Neural cell (in vitro differentiated cells): ENCODE measurements around the gene RSRC1. TPM values are rescaled to one million over a fixed set of nuclear protein-coding genes. Genes with fewer than 3 reads are reported as not detected.

Experiments used
- H2AFZ ChIP-seq: fragments of 200-600, 300-800 bp; sonication (generic), shearing (Covaris generic); 2 replicates; pipeline ENCODE4 v1.6.0; 2014; ENCODE audit warnings: low read depth, mild to moderate bottlenecking, antibody characterized with exemption, low read length, moderate library complexity
- H3F3A ChIP-seq: fragments of 200-600 bp; shearing (Covaris generic); 2 replicates; pipeline ENCODE4 v1.6.1; 2016; ENCODE audit warnings: mild to moderate bottlenecking, moderate library complexity, mixed read lengths, antibody characterized with exemption, low read length; ENCODE audit not compliant: insufficient read depth, poor library complexity, severe bottlenecking
- H3K27ac ChIP-seq: fragments of 200-600, 300-800 bp; sonication (generic), shearing (Covaris generic); 2 replicates; pipeline ENCODE4 v1.5.1; 2014; ENCODE audit warnings: mild to moderate bottlenecking, low read length, moderate library complexity
- H3K27me3 ChIP-seq: fragments of 300-800, 200-600 bp; sonication (generic), shearing (Covaris generic); 2 replicates; pipeline ENCODE4 v1.6.0; 2014; ENCODE audit warnings: mild to moderate bottlenecking, low read depth, low read length, moderate library complexity; ENCODE audit not compliant: insufficient read depth
- H3K36me3 ChIP-seq: fragments of 300-800, 200-600 bp; sonication (generic), shearing (Covaris generic); 2 replicates; pipeline ENCODE4 v1.5.1; 2014; ENCODE audit warnings: mild to moderate bottlenecking, antibody characterized with exemption, low read length, moderate library complexity; ENCODE audit not compliant: insufficient read depth
- H3K4me2 ChIP-seq: fragments of 300-800, 200-600 bp; sonication (generic), shearing (Covaris generic); 2 replicates; pipeline ENCODE4 v1.6.0; 2014; ENCODE audit warnings: mild to moderate bottlenecking, low read length
- H3K4me3 ChIP-seq: fragments of 300-800, 200-600 bp; sonication (generic), shearing (Covaris generic); 2 replicates; pipeline ENCODE4 v1.5.1; 2014; ENCODE audit warnings: mild to moderate bottlenecking, low read length, moderate library complexity
- H3K79me2 ChIP-seq: fragments of 200-600 bp; shearing (Covaris generic); replicated peaks from 2 replicates; pipeline ENCODE4 v1.6.0; 2014; ENCODE audit warnings: mild to moderate bottlenecking, low read length, moderate library complexity; ENCODE audit not compliant: insufficient read depth
- H3K9ac ChIP-seq: fragments of 300-800, 200-600 bp; sonication (generic), shearing (Covaris generic); 2 replicates; pipeline ENCODE4 v1.6.1; 2016; ENCODE audit warnings: mild to moderate bottlenecking, low read length, mixed read lengths
- H3K9me2 ChIP-seq: fragments of 200-600 bp; shearing (Covaris generic); 2 replicates; pipeline ENCODE4 v1.6.1; 2016; ENCODE audit warnings: mild to moderate bottlenecking, low read length, mixed read lengths; ENCODE audit not compliant: insufficient read depth
- H3K9me3 ChIP-seq: fragments of 200-600, 300-800 bp; sonication (generic), shearing (Covaris generic); 2 replicates; pipeline ENCODE4 v1.6.1; 2016; ENCODE audit warnings: mild to moderate bottlenecking, mixed run types, low read length, moderate library complexity, mixed read lengths
- H4K20me1 ChIP-seq: fragments of 200-600 bp; shearing (Covaris generic); 2 replicates; pipeline ENCODE4 v1.6.1; 2016; ENCODE audit warnings: mild to moderate bottlenecking, mixed run types; ENCODE audit not compliant: insufficient read depth
- EZH2 ChIP-seq: fragments of 200-600, 300-800 bp; shearing (Covaris generic), sonication (generic); IDR thresholded peaks from 2 replicates; pipeline ENCODE4 v1.6.1; 2014; ENCODE audit warnings: antibody characterized with exemption, low read length, borderline replicate concordance, mild to moderate bottlenecking; ENCODE audit not compliant: insufficient read depth, poor library complexity, severe bottlenecking
- MXI1 ChIP-seq: fragments of 450-650 bp; conservative IDR thresholded peaks from 2 replicates; pipeline ENCODE4 v1.6.1; 2014; ENCODE audit warnings: antibody characterized with exemption, mild to moderate bottlenecking; ENCODE audit not compliant: poor library complexity, severe bottlenecking
- POLR2AphosphoS5 ChIP-seq: IDR thresholded peaks from 2 replicates; pipeline ENCODE4 v1.6.1; 2012
- RAD21 ChIP-seq: fragments of 450-650 bp; conservative IDR thresholded peaks from 2 replicates; pipeline ENCODE4 v1.6.1; 2014; ENCODE audit warnings: antibody characterized with exemption, mild to moderate bottlenecking, moderate library complexity
- SMC3 ChIP-seq: fragments of 450-650 bp; conservative IDR thresholded peaks from 2 replicates; pipeline ENCODE4 v1.6.1; 2014; ENCODE audit warnings: antibody characterized with exemption, mild to moderate bottlenecking, moderate library complexity; ENCODE audit not compliant: poor library complexity
- TAF1 ChIP-seq: IDR thresholded peaks from 2 replicates; pipeline ENCODE4 v1.6.1; 2012; ENCODE audit warnings: low read depth
- polyA plus RNA-seq: library from polyadenylated mRNA; depleted of rRNA; stranded (reverse); fragments of >200 nt; gene quantifications from 2 replicates; pipeline ENCODE4 v1.2.3, GENCODE V29; 2014
- TF ChIP-seq, protein P1 (sequence below): IDR thresholded peaks from 2 replicates; pipeline ENCODE4 v1.6.1; 2012; ENCODE audit warnings: borderline replicate concordance

The RSRC1 gene
- polyA plus RNA-seq, 1 donor from 2014 or later, result 28.1 TPM

DNA sequence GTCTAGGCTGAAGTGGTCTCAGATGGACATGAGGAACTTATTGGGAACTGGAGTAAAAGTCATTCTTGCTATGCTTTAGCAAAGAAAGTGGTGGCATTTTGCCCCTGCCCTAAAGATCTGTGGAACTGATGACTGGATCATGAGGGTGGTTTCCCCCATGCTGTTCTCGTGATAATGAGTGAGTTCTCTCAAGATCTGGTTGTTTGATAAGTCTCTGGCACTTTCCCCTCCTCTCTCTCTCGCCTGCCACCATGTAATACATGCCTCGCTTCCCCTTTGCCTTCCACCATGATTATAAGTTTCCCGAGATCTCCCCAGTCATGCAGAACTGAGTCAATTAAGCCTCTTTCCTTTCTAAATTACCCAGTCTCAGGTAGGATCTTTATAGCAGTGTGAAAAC, 449.6 kb downstream of the RSRC1 start:
- Histone ChIP-seq H3K36me3 (no peaks in the 10 kb centered on the region), H3K4me3 (no peak overlapping the region), H3K4me2 (no peak overlapping the region), H3K9me3 (no peaks in the 10 kb centered on the region), H3K27ac (no peak overlapping the region), H2AFZ (no peak overlapping the region), H3F3A (no peaks in the 10 kb centered on the region), H4K20me1 (no peaks in the 10 kb centered on the region), H3K27me3 (no peaks in the 10 kb centered on the region), H3K9me2 (no peaks in the 10 kb centered on the region), H3K9ac (no peak overlapping the region), H3K79me2 (no peaks in the 10 kb centered on the region)
- TF ChIP-seq TAF1 (no peak), MXI1 (no peak), POLR2AphosphoS5 (no peak)

DNA sequence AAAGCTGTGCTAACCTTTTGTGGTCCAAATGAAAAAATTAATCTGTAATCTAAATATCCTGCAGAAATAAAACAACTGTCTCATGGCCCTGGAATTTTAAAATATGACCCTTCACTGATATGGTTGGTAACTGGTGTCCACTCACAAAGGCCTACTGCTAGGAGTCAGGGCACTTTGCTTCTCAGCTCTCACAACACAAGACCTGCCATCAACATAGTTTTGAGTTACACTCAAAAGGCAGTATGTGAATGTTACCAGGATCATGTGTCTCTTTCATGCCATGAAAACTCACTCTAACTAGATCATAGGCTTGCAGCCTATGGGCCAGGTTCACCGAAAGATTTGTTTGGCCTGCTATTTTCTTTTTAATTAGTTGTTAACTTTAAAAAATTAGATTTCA, 451.1 kb downstream of the RSRC1 start:
- no peaks in the 10 kb centered on the region for H4K20me1 ChIP-seq
- no peaks in the 10 kb centered on the region for H3F3A ChIP-seq
- TF ChIP-seq RAD21 (no peak), SMC3 (no peak), TAF1 (no peak), MXI1 (no peak), EZH2 (no peak), POLR2AphosphoS5 (no peak)
- no peak overlapping the region for H2AFZ ChIP-seq
- H3K27me3 ChIP-seq, result no peaks in the 10 kb centered on the region
- H3K9me3 ChIP-seq, result no peaks in the 10 kb centered on the region
- H3K9ac ChIP-seq, result no peak overlapping the region
- no peaks in the 10 kb centered on the region for H3K79me2 ChIP-seq
- no peaks in the 10 kb centered on the region for H3K36me3 ChIP-seq
- H3K4me2 ChIP-seq, result no peak overlapping the region
- no peak overlapping the region for H3K4me3 ChIP-seq
- H3K9me2 ChIP-seq, result no peaks in the 10 kb centered on the region
- H3K27ac ChIP-seq, result no peak overlapping the region

DNA sequence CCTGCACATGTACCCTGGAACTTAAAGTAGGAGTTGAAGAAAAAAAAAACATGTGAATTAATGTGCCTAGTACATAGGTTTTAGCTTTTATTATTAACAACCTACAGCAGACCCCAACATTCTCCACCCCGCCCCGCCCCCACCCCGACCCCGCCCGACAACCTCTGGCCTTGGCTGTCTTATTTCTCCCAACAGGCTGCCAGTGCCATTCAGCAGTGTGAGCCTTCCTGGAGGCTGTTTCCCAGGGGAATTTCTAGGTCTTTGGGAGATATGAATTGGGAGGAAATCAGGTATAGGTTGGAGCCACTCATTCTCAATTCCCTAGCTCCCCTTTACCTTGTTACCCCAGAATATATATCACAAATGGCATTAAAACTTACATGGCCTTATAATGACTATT, 452.8 kb downstream of the RSRC1 start:
- no peaks in the 10 kb centered on the region for H3K27me3 ChIP-seq
- H3K9me2 ChIP-seq, result no peaks in the 10 kb centered on the region
- H4K20me1 ChIP-seq, result no peaks in the 10 kb centered on the region
- H3K9ac ChIP-seq, result no peak overlapping the region
- H3K79me2 ChIP-seq, result no peaks in the 10 kb centered on the region
- H3K9me3 ChIP-seq, result no peaks in the 10 kb centered on the region
- no peak overlapping the region for H3K4me3 ChIP-seq
- no peak overlapping the region for H2AFZ ChIP-seq
- no peaks in the 10 kb centered on the region for H3F3A ChIP-seq
- H3K36me3 ChIP-seq, result no peaks in the 10 kb centered on the region
- no peak overlapping the region for H3K4me2 ChIP-seq
- no peak overlapping the region for H3K27ac ChIP-seq
- no peak for TF ChIP-seq TAF1
- TF ChIP-seq EZH2, result no peak
- TF ChIP-seq, protein P1, sequence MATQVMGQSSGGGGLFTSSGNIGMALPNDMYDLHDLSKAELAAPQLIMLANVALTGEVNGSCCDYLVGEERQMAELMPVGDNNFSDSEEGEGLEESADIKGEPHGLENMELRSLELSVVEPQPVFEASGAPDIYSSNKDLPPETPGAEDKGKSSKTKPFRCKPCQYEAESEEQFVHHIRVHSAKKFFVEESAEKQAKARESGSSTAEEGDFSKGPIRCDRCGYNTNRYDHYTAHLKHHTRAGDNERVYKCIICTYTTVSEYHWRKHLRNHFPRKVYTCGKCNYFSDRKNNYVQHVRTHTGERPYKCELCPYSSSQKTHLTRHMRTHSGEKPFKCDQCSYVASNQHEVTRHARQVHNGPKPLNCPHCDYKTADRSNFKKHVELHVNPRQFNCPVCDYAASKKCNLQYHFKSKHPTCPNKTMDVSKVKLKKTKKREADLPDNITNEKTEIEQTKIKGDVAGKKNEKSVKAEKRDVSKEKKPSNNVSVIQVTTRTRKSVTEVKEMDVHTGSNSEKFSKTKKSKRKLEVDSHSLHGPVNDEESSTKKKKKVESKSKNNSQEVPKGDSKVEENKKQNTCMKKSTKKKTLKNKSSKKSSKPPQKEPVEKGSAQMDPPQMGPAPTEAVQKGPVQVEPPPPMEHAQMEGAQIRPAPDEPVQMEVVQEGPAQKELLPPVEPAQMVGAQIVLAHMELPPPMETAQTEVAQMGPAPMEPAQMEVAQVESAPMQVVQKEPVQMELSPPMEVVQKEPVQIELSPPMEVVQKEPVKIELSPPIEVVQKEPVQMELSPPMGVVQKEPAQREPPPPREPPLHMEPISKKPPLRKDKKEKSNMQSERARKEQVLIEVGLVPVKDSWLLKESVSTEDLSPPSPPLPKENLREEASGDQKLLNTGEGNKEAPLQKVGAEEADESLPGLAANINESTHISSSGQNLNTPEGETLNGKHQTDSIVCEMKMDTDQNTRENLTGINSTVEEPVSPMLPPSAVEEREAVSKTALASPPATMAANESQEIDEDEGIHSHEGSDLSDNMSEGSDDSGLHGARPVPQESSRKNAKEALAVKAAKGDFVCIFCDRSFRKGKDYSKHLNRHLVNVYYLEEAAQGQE, result no peak
- no peak for TF ChIP-seq SMC3
